Measurements from ENCODE around the gene TMED10. TPM values are rescaled to one million over a fixed set of nuclear protein-coding genes. Genes with fewer than 3 reads are reported as not detected.
A peak's percentile ranks its signal among the peaks of the same experiment; 100 is the strongest.
"Not testable (repeated sequence)": the region's sequence is repeated elsewhere in the genome, so short reads cannot be mapped to it uniquely, and the experiment has no call there.

Gene TMED10
- polyA plus RNA-seq, 6 donors from 2014 or later = 228 to 283 (median 252) TPM

DNA sequence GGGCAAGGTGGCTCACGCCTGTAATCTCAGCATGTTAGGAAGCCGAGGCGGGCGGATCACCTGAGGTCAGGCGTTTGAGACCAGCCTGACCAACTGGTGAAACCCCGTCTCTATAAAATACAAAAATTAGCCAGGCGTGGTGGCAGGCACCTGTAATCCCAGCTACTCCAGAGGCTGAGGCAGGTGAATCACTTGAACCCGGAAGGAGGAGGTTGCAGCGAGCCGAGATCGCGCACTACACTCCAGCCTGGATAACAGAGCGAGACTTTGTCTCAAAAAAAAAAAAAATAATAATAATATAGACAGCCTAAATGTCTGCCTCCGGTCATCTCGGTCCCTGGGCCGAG lies 49.0 kb downstream of the TMED10 start:
- H3K4me1 Mint-ChIP-seq = peaks cover 32 to 43% (median 42%) of the 10 kb centered on the region in 3 donors
- not testable (repeated sequence) for H3K36me3 Mint-ChIP-seq; H3K27me3 Mint-ChIP-seq; DNase-seq; ATAC-seq (ENCODE audit: low read depth in 2 of 2); H3K9me3 Mint-ChIP-seq
- H3K4me3 Mint-ChIP-seq = peak overlapping the region; percentile 82 to 100 (median 97)
- H3K27ac Mint-ChIP-seq = peak overlapping the region; percentile 93 to 99 (median 98)

DNA sequence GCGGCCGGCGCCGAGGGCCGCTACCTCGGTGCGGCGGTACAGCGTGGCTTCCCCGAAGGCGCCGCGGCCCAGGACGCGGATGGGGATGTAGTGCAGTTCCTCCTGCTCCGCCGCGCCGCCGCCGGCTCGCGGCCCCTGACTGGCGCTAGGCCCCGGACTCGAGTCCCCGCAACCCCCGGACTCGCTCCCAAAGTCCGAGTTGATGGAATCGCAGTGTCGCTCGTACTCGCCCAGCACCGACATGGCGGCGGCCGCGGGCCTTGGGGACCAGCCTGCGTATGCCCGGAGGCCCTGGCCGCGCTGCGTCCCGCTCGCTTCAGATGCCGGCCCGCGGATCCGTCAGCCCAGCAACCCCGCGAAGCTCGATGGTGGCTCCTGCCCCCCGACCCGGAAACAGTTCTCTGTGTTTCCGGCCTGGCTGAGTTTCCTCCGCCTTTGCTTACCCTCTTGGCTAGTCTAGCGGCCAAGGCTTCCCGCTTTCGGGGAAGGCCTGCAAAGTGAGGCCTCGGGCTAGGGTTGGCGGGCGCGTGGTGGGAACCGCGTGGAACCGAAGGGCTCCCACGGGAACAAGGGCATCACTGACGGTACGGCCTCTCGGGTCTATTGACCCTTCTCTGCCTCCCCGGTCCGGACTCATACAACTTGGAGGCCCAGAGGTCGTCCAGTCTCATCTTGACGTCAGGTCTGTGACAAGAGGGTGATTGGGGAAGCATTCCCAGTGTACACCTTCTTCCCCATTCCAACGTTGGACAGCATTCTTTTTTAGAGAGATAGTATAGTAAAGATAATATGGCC lies 49.5 kb downstream of the TMED10 start, which contains the start of gene NEK9:
Gene NEK9, minus strand, starts transcription at position 370 of the 795 bp plus-strand sequence. Its CDS starts 127 bp downstream, at position 243.
- Mint-ChIP-seq H3K4me1 (peaks cover 29 to 41% (median 38%) of the 10 kb centered on the region in 3 donors), H3K27ac (peak within 1 kb of the TSS; percentile 93 to 99 (median 98)), H3K36me3 (peaks cover 0 to 8% of the 10 kb centered on the region in 2 donors), H3K9me3 (no peaks in the 10 kb centered on the region), H3K27me3 (no peaks in the 10 kb centered on the region), H3K4me3 (peak within 1 kb of the TSS; percentile 82 to 100 (median 97))
- DNase-seq (peak; percentile 84), ATAC-seq (ENCODE audit: low read depth in 2 of 2) (peak; percentile 86 to 91)

DNA sequence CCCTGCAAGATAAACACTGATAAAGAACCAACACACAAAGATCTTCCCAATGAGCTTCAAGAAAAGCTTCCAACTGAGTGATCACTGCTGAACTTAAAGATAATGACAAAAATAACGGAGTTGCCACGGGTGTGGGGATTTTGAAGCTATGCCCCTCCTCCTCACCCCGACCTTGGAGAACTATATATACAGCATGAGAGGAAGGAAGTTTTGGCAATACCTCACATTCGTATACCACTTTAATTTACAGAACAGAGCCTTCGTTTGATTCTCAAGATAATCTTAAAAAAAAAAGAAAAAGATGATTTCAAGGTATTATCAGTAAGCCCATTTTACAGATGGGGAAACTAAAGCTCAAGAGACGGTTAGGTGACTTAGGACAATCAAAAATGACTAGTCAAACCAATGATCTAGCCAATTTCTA lies 50.3 kb downstream of the TMED10 start:
- Mint-ChIP-seq H3K36me3 (peaks cover 0 to 8% of the 10 kb centered on the region in 2 donors), H3K27ac (peak overlapping the region; percentile 93 to 99 (median 97)), H3K27me3 (no peaks in the 10 kb centered on the region), H3K4me3 (peak overlapping the region; percentile 82 to 100 (median 97)), H3K9me3 (no peaks in the 10 kb centered on the region), H3K4me1 (peaks cover 29 to 41% (median 38%) of the 10 kb centered on the region in 3 donors)
- DNase-seq = peak; percentile 17
- ATAC-seq (ENCODE audit: low read depth in 2 of 2) = peak; percentile 13 to 38

DNA sequence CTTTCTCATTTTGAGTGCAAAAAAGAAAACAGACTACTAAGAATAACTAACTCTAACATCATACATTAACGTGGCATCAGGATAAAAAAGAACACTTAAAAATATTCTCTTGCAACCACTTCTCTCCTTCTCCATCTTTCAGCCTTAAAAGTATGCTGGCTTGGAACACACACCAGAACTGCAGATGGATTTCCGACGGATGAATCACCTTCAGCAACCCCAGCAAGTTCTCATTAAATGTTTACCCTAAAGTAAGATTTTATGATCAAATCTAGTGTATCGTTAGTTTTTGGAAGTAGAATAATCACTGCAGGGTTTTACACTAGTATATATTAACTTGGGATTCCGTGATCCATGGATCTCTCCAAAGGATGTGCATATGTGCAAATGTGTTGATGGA lies 50.8 kb downstream of the TMED10 start:
- peak overlapping the region; percentile 93 to 99 (median 97) for H3K27ac Mint-ChIP-seq
- H3K27me3 Mint-ChIP-seq = no peaks in the 10 kb centered on the region
- DNase-seq (no peak), ATAC-seq (ENCODE audit: low read depth in 2 of 2) (no peak)
- H3K36me3 Mint-ChIP-seq = peaks cover 0 to 8% of the 10 kb centered on the region in 2 donors
- H3K4me1 Mint-ChIP-seq = peaks cover 29 to 41% (median 38%) of the 10 kb centered on the region in 3 donors
- H3K4me3 Mint-ChIP-seq = peak overlapping the region in 7 of 8 donors; percentile 82 to 100 (median 97)
- H3K9me3 Mint-ChIP-seq = no peaks in the 10 kb centered on the region

DNA sequence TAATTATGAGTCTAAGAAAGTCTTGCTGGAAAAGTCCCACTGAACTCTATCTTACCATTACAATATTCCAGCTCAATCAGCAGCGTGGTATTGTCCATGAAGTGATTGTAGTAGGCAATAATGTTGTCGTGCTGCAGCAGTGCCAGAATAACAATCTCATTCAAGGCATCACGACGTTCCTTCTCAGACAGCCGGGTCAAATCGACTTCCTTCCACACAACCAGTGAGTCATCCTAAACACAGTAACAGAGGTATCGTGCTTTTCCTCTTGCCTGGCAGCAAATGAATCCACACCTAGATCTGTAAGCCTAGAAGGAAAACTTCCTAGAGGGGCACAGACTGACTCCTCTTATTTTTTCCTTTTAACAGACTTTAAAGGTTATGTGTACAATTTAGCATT lies 52.4 kb downstream of the TMED10 start:
- ATAC-seq (ENCODE audit: low read depth in 2 of 2) (no peak), DNase-seq (no peak)
- H3K27ac Mint-ChIP-seq = peak overlapping the region in 5 of 6 donors; percentile 6 to 93 (median 30)
- H3K27me3 Mint-ChIP-seq = no peaks in the 10 kb centered on the region
- peak overlapping the region in 1 of 8 donors; percentile 31 for H3K4me3 Mint-ChIP-seq
- H3K4me1 Mint-ChIP-seq = peaks cover 29 to 42% (median 41%) of the 10 kb centered on the region in 3 donors
- H3K9me3 Mint-ChIP-seq = no peaks in the 10 kb centered on the region
- H3K36me3 Mint-ChIP-seq = peaks cover 0 to 8% of the 10 kb centered on the region in 2 donors

DNA sequence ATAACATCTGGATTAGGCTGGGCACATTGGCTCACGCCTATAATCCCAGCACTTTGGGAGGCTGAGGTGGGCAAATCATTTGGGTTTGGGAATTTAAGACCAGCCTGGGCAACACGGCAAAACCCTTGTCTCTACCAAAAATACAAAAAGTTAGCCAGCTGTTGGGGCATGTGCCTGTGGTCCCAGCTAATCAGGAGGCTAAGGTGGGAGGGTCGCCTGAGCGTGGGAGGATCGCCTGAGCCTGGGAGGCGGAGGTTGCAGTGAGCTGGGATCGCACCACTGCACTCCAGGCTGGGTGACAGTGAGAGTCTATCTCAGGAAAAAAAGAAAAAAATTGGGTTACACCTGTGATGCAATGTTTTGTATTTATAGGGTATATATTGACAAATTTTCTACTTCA lies 54.9 kb downstream of the TMED10 start:
- H3K4me1 Mint-ChIP-seq = peaks cover 21 to 29% (median 25%) of the 10 kb centered on the region in 3 donors
- DNase-seq = no peak
- no peak overlapping the region for H3K27ac Mint-ChIP-seq
- H3K9me3 Mint-ChIP-seq = no peaks in the 10 kb centered on the region
- H3K36me3 Mint-ChIP-seq = no peaks in the 10 kb centered on the region
- peak overlapping the region in 1 of 8 donors; percentile 11 for H3K4me3 Mint-ChIP-seq
- ATAC-seq (ENCODE audit: low read depth in 2 of 2) = no peak
- H3K27me3 Mint-ChIP-seq = no peaks in the 10 kb centered on the region

DNA sequence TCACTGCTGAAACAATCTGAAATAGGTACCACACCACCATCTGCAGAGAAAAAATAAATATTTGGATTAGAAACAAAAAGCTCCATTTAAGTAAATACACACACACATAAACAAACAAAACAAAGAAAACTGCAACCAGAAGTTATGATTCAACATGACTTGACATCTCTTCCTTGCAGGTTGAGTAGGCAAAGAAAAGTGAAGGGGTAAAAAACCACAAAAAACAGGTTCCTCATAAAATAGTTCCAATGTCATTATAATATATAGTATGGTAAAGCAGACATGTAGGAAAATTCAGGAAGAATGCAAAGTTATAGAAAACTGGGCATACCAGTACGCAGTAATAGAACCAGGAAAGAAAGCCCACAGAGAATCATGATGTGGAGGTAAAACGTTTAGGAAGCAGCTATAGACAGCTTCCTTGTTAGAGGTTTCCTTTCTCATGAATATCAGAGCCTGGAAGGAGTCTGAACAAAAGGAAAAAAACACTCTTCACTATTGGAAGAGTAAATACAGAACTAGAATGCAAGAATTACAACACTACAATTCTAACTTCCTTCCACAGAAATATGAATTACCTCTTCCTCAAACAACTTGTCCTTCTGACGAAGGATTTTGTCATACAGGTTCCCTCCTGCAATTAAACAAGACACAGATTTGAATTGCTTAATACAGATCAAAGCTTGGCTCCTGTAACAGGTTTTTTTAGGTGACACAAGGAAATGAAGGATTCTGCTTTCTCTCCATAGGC lies 55.7 kb downstream of the TMED10 start:
- Mint-ChIP-seq H3K27me3 (no peaks in the 10 kb centered on the region), H3K27ac (peak overlapping the region in 1 of 6 donors; percentile 79), H3K9me3 (no peaks in the 10 kb centered on the region), H3K4me3 (no peak overlapping the region), H3K4me1 (peaks cover 14 to 22% (median 19%) of the 10 kb centered on the region in 3 donors), H3K36me3 (no peaks in the 10 kb centered on the region)
- ATAC-seq (ENCODE audit: low read depth in 2 of 2) (no peak), DNase-seq (no peak)

DNA sequence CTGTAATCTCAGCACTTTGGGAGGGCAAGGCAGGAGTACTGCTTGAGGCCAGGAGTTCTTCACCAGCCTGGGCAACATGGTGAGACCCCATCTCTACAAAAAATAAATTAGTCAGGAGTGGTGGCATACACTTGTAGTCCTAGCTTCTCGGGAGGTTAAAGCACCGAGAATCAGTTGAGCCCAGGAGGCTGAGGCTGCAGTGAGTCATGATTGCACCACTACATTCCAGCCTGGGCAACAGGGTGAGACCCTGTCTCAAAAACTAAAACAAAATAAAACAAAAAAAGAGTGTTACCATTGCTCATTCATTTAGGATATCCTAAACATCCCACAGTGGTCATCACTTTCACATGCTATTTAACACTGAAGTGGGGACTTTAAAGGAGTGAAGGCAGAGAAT lies 57.4 kb downstream of the TMED10 start:
- Mint-ChIP-seq H3K4me1 (peaks cover 3 to 8% (median 3%) of the 10 kb centered on the region in 3 donors), H3K9me3 (no peaks in the 10 kb centered on the region), H3K4me3 (no peak overlapping the region), H3K36me3 (no peaks in the 10 kb centered on the region), H3K27me3 (no peaks in the 10 kb centered on the region), H3K27ac (no peak overlapping the region)
- no peak for ATAC-seq (ENCODE audit: low read depth in 2 of 2)
- no peak for DNase-seq

DNA sequence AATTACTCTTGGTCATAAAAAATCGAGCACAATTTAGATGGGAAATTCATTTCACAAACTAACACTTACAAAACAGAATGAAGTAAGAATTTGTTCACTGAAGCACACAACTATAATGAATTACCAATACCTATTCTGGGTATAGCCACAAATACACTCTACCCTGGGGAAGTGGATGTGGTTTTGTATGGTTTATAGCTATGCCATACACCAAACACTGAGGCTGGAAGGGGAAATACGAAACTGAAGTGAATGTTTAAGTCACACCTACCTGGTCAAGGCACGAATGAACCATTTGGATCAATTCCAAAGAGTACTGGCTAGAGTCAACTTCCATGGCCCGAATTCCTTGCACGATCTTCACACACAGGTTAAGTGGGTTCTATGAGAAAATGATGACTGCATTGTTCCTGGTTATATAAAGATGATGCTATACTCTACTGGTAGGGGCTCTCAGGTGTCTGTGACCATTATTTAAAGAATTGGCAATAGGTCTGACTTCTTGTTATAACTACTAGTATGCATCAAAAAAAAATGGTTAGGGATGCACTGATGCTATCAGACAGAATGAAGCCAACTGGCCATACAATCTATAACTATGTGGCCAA lies 62.4 kb downstream of the TMED10 start:
- H3K27me3 Mint-ChIP-seq = no peaks in the 10 kb centered on the region
- no peak overlapping the region for H3K4me3 Mint-ChIP-seq
- H3K9me3 Mint-ChIP-seq = no peaks in the 10 kb centered on the region
- H3K36me3 Mint-ChIP-seq = peaks cover 25 to 31% of the 10 kb centered on the region in 2 donors
- no peak overlapping the region for H3K27ac Mint-ChIP-seq
- H3K4me1 Mint-ChIP-seq = no peaks in the 10 kb centered on the region
- ATAC-seq (ENCODE audit: low read depth in 2 of 2) (no peak), DNase-seq (no peak)

DNA sequence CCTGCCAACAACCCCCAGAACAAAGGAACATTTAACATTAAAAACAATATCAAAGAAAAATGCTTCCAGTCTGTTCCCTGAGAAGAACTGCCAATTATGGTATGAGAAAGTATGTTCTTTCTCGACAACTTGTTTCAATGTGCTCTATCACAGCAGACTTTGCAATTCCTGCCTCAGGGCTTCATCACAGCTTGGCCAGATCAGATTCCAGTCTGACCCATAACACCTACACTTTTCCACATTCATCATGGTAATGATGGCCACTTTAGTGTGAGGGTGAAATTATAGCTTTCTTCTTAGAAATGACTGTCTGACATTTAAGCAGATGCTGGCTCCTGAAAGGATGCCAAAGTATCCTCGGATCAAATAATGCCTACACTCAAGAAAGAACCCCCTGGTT lies 66.5 kb downstream of the TMED10 start:
- Mint-ChIP-seq H3K27me3 (no peaks in the 10 kb centered on the region), H3K9me3 (no peaks in the 10 kb centered on the region), H3K36me3 (peaks cover 43% of the 10 kb centered on the region in 2 donors), H3K4me1 (no peaks in the 10 kb centered on the region), H3K4me3 (no peak overlapping the region), H3K27ac (peak overlapping the region in 1 of 6 donors; percentile 23)
- ATAC-seq (ENCODE audit: low read depth in 2 of 2) (no peak), DNase-seq (no peak)

DNA sequence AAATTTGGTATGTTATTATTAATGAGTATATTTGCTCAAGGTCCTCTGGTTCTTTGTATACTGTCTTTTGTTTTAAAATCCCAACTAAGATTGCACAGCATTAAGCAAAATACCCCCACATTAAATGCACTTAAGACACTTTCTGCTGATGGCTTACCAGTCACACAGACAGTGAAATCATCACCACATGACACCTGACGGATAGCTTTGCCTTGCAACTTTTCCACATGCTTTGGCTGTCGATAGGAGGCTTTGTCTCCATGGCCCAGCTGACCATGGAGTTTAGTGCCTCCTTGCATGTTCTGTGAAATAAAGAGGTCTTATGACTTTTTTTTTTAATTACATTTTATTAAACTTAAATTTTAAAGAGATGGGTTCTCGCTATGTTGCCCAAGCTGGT lies 69.2 kb downstream of the TMED10 start:
- Mint-ChIP-seq H3K4me1 (no peaks in the 10 kb centered on the region), H3K9me3 (no peaks in the 10 kb centered on the region), H3K27me3 (no peaks in the 10 kb centered on the region), H3K27ac (no peak overlapping the region), H3K4me3 (no peak overlapping the region), H3K36me3 (peaks cover 41 to 42% of the 10 kb centered on the region in 2 donors)
- ATAC-seq (ENCODE audit: low read depth in 2 of 2) (no peak), DNase-seq (no peak)

DNA sequence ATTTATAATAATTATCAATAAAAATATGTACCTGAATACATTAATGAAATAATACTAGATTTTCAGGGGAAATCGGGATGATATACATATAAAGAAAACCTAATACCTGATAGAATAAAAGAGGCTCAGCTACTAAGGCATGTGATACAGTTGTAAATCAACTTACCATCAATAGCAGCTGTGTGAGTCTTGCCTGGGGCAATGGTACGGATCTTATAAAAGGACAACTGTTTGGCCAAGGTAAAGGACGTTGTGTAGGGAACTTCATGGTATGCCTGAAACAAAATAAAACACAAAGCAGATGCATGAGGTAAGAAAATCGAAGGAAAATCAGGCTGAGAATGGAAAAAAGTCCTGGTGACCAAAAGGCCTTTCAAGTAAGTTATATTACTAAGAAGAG lies 74.9 kb downstream of the TMED10 start:
- ATAC-seq (ENCODE audit: low read depth in 2 of 2) = no peak
- Mint-ChIP-seq H3K27me3 (no peaks in the 10 kb centered on the region), H3K4me3 (no peak overlapping the region), H3K27ac (peak overlapping the region in 1 of 6 donors; percentile 32), H3K36me3 (peaks cover 28 to 33% of the 10 kb centered on the region in 2 donors), H3K9me3 (no peaks in the 10 kb centered on the region), H3K4me1 (peaks cover 0 to 4% (median 3%) of the 10 kb centered on the region in 3 donors)
- no peak for DNase-seq

DNA sequence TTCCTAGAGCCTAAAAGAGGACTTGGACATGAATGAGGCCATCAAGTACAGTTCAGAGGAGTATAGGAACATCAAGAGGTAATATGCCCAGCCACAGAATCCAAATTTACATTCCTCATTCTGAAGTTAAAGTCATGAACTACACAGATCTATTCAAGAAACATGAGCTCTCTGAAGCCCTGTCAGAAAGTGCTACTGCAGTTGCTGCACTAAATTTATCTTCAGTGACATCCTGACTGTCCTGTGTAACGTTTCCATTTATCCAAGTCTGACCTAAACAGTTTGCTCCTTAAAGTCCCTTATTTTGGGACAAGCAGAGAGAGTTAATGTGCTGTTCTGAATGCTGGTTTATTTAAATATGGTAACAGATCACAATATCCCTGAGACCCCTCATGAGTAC lies 77.7 kb downstream of the TMED10 start:
- no peaks in the 10 kb centered on the region for H3K9me3 Mint-ChIP-seq
- H3K27me3 Mint-ChIP-seq = no peaks in the 10 kb centered on the region
- H3K4me1 Mint-ChIP-seq = peaks cover 3 to 13% (median 10%) of the 10 kb centered on the region in 3 donors
- H3K4me3 Mint-ChIP-seq = no peak overlapping the region
- H3K27ac Mint-ChIP-seq = no peak overlapping the region
- ATAC-seq (ENCODE audit: low read depth in 2 of 2) (no peak), DNase-seq (no peak)
- peaks cover 25 to 35% of the 10 kb centered on the region in 2 donors for H3K36me3 Mint-ChIP-seq
